Natural killer cell (primary cell): ENCODE results near the gene CDC123. TPM values are rescaled to one million over a fixed set of nuclear protein-coding genes. Genes with fewer than 3 reads are reported as not detected.

Experiments used
- ATAC-seq, 3 donors: fragments of 150-1000 bp in 2 of 3; fragments of 200-7000 bp in 1 of 3; cut with Tn5 transposase; 1 replicate in 1 of 3; 2 replicates in 2 of 3; pipeline ENCODE4 v1.10.0; 2021; ENCODE audit warnings: mild to moderate bottlenecking in 2 of 3, moderate library complexity in 2 of 3
- DNase-seq, 2 donors: peaks; one replicate each; pipeline versions ENCODE4 v3.0.0 to v3.0.0-alpha.2; 2013 to 2021; ENCODE audit warnings: mixed read lengths in 1 of 2
- H3K27ac ChIP-seq: one replicate; pipeline ENCODE4 v1.5.1; 2013; ENCODE audit warnings: mild to moderate bottlenecking, low read length
- H3K27me3 ChIP-seq: one replicate; pipeline ENCODE4 v1.6.1; 2013; ENCODE audit warnings: low read length; ENCODE audit not compliant: control insufficient read depth, insufficient read depth
- H3K36me3 ChIP-seq: one replicate; pipeline ENCODE4 v1.6.1; 2013; ENCODE audit warnings: low read length; ENCODE audit not compliant: control insufficient read depth, insufficient read depth
- H3K4me1 ChIP-seq: one replicate; pipeline ENCODE4 v1.6.1; 2013; ENCODE audit warnings: low read length; ENCODE audit not compliant: control insufficient read depth, insufficient read depth
- H3K4me3 ChIP-seq: one replicate; pipeline ENCODE4 v1.5.1; 2013; ENCODE audit warnings: low read length
- H3K9me3 ChIP-seq: one replicate; pipeline ENCODE4 v1.6.1; 2013; ENCODE audit warnings: low read length; ENCODE audit not compliant: control insufficient read depth, insufficient read depth
- H3K27ac Mint-ChIP-seq, 2 donors: one replicate each; pipeline ENCODE4 v1.8.0; 2022; ENCODE audit warnings: mild to moderate bottlenecking in 2 of 2, mixed read lengths in 2 of 2, moderate library complexity in 1 of 2
- H3K27me3 Mint-ChIP-seq, 2 donors: one replicate each; pipeline ENCODE4 v1.8.0; 2022; ENCODE audit warnings: low read depth in 2 of 2, mixed read lengths in 2 of 2
- H3K36me3 Mint-ChIP-seq: one replicate; pipeline ENCODE4 v1.8.0; 2022; ENCODE audit warnings: mixed read lengths
- H3K4me1 Mint-ChIP-seq, 2 donors: one replicate each; pipeline ENCODE4 v1.8.0; 2022; ENCODE audit warnings: mixed read lengths in 2 of 2
- H3K4me3 Mint-ChIP-seq: one replicate; pipeline ENCODE4 v1.8.0; 2022; ENCODE audit warnings: mild to moderate bottlenecking, moderate library complexity, mixed read lengths
- H3K9me3 Mint-ChIP-seq, 2 donors: one replicate each; pipeline ENCODE4 v1.8.0; 2022; ENCODE audit warnings: mixed read lengths in 2 of 2
- CTCF ChIP-seq: fragments of 200-600 bp; IDR thresholded peaks from one replicate; pipeline ENCODE4 v1.8.0; 2022; ENCODE audit warnings: antibody characterized with exemption
- WGBS: methylation state at CpG from one replicate; pipeline ENCODE4 v1.1.7; 2013; ENCODE audit warnings: missing lambda C conversion rate; ENCODE audit not compliant: insufficient coverage; 5-methylcytosine and 5-hydroxymethylcytosine counted together
- intact Hi-C: fragments of 100-400 bp; cut with micrococcal nuclease; formaldehyde crosslinking; loops from one replicate; pipeline ENCODE4 v1.14.2; 2022
- total RNA-seq, 4 donors: library from RNA; stranded (reverse); fragments of 120-200 nt in 1 of 4; gene quantifications; one replicate each; pipeline versions ENCODE4 v1.2.3 to v1.2.4, GENCODE V29; 2013 to 2022

Gene CDC123
- total RNA-seq, 3 donors from 2014 or later (not counting 1 experiment from before 2014, with no cell fraction given), result 45.8 to 53.3 (median 47.6) TPM

DNA sequence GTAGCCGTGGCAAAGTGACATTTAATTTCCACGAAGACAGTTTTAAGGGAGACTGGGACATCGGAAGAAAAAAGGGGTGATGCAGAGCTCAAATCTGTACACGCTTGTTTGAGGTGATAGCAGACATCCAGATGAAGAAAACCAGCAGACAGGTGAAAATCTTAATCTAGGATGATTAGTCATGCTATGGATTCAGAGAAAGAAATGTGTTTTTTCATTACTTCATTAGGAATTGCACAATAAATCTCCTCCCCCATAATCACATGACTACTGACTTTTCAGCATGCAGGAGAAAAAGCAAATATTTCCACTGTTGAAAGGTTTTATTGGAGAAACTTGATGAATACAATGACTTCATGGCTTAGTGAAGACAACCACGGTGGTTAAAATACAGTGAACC is 2.8 kb upstream of the CDC123 start:
- Mint-ChIP-seq H3K27me3 (no peaks in the 10 kb centered on the region), H3K27ac (peak overlapping the region in 1 of 2 donors; percentile 56), H3K36me3 (no peaks in the 10 kb centered on the region), H3K4me3 (peak overlapping the region; percentile 48), H3K4me1 (peaks cover 44 to 50% of the 10 kb centered on the region in 2 donors), H3K9me3 (no peaks in the 10 kb centered on the region)
- TF ChIP-seq CTCF, result no peak
- Histone ChIP-seq H3K4me1 (peaks cover 20% of the 10 kb centered on the region), H3K27me3 (no peaks in the 10 kb centered on the region), H3K4me3 (no peak overlapping the region), H3K27ac (no peak overlapping the region), H3K36me3 (peaks cover 3% of the 10 kb centered on the region), H3K9me3 (no peaks in the 10 kb centered on the region)
- DNase-seq, result no peak
- ATAC-seq, result no peak
- 95% methylated on average over 5 of the region's 5 CpGs for WGBS
- intact Hi-C loops, result loop anchor here (10.0 kb wide), 1 partner anchor 912 kb away; the partner anchor contains the start of gene OPTN

DNA sequence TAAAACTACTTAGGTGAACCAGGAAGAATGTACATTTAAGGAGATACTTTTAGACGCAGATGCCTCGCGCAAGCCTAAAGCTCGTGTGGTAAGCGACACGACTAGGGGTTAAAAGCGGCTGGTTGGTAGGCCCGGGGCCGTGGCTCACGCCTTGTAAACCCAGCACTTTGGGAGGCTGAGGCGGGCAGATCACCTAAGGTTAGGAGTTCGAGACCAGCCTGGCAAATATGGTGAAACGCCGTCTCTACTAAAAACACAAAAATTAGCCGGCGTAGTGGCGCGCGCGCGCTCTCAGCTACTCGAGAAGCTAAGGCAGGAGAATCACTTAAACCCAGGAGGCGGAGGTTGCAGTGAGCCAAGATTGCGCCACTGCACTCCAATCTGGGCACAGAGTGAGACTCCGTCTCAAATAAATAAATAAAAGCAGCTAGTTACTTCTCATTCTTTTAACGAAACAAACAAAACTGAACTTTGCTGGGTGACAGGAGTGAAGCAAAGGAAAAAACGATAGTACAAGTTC is 1.2 kb upstream of the CDC123 start:
- H3K4me3 ChIP-seq, result peak overlapping the region; percentile 92
- no peaks in the 10 kb centered on the region for H3K9me3 Mint-ChIP-seq
- DNase-seq, result peak; percentile 16 to 45
- H3K27ac Mint-ChIP-seq, result peak overlapping the region; percentile 97 to 99
- intact Hi-C loops, result loop anchor here (2.0 to 10.0 kb wide), 4 partner anchors 63 to 910 kb away; partner anchors contain the start of genes OPTN and UPF2
- H3K4me1 ChIP-seq, result peaks cover 20% of the 10 kb centered on the region
- H3K9me3 ChIP-seq, result no peaks in the 10 kb centered on the region
- H3K27ac ChIP-seq, result peak overlapping the region; percentile 93
- no peaks in the 10 kb centered on the region for H3K36me3 Mint-ChIP-seq
- no peaks in the 10 kb centered on the region for H3K27me3 ChIP-seq
- H3K27me3 Mint-ChIP-seq, result no peaks in the 10 kb centered on the region
- H3K4me3 Mint-ChIP-seq, result peak overlapping the region; percentile 98
- H3K4me1 Mint-ChIP-seq, result peaks cover 48 to 58% of the 10 kb centered on the region in 2 donors
- WGBS, result 15% methylated on average over 27 of the region's 27 CpGs
- no peak for ATAC-seq
- no peak for TF ChIP-seq CTCF
- peaks cover 9% of the 10 kb centered on the region for H3K36me3 ChIP-seq

DNA sequence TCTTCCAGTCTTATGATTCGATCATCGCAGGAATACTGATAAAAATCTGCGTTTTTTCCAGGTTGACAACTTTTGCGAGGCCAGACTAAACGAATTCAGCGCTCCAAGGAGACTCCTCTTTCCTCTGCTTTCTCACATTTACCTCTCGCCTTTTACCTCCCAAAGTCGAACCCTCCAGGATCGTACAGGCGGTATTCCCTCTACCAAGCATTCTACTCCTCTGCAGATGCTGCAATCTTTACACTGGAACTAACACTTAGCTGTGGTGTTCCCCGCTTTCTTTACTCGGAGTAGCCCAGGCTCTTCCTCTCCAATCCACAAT is 746 bp upstream of the CDC123 start:
- H3K4me1 ChIP-seq, result peaks cover 20% of the 10 kb centered on the region
- no peak for TF ChIP-seq CTCF
- H3K27me3 ChIP-seq, result no peaks in the 10 kb centered on the region
- peaks cover 48 to 54% of the 10 kb centered on the region in 2 donors for H3K4me1 Mint-ChIP-seq
- H3K27me3 Mint-ChIP-seq, result no peaks in the 10 kb centered on the region
- peak overlapping the region; percentile 92 for H3K4me3 ChIP-seq
- 0% methylated on average over 12 of the region's 12 CpGs for WGBS
- intact Hi-C loops, result loop anchor here (2.0 to 10.0 kb wide), 4 partner anchors 63 to 910 kb away; partner anchors contain the start of genes OPTN and UPF2
- peak overlapping the region; percentile 93 for H3K27ac ChIP-seq
- H3K4me3 Mint-ChIP-seq, result peak overlapping the region; percentile 98
- H3K36me3 Mint-ChIP-seq, result no peaks in the 10 kb centered on the region
- peak in 2 of 3 donors; percentile 3 to 4 for ATAC-seq
- H3K9me3 Mint-ChIP-seq, result no peaks in the 10 kb centered on the region
- H3K9me3 ChIP-seq, result no peaks in the 10 kb centered on the region
- peaks cover 9% of the 10 kb centered on the region for H3K36me3 ChIP-seq
- DNase-seq, result no peak
- peak overlapping the region; percentile 97 to 99 for H3K27ac Mint-ChIP-seq
